ENCODE measurements around the gene HELZ2.
"Not testable (repeated sequence)": the region's sequence is repeated elsewhere in the genome, so short reads cannot be mapped to it uniquely, and the experiment has no call there.

The HELZ2 gene

GRCh38 chr20:63564036-63564810 is 9.8 kb downstream of the HELZ2 start:
- no peak for DNase-seq

GRCh38 chr20:63563225-63563935 is 10.7 kb downstream of the HELZ2 start:
- no peak for DNase-seq

GRCh38 chr20:63562461-63563224 is 11.4 kb downstream of the HELZ2 start:
- DNase-seq, result no peak

- no peak for DNase-seq
Measured at GRCh38 chr20:63561624-63562396, 12.2 kb downstream of the HELZ2 start.

GRCh38 chr20:63560856-63561609 is 13.0 kb downstream of the HELZ2 start:
- no peak for DNase-seq

- no peak for DNase-seq
Measured at GRCh38 chr20:63560333-63560805, 13.7 kb downstream of the HELZ2 start.

GRCh38 chr20:63559485-63560332 is 14.3 kb downstream of the HELZ2 start:
- DNase-seq, result not testable (repeated sequence)

- DNase-seq, result no peak
Measured at GRCh38 chr20:63558804-63559484, 15.1 kb downstream of the HELZ2 start.

GRCh38 chr20:63557481-63557891 is 16.6 kb downstream of the HELZ2 start:
- no peak for DNase-seq

GRCh38 chr20:63556873-63557478 is 17.1 kb downstream of the HELZ2 start:
- DNase-seq, result no peak

- DNase-seq, result no peak
Measured at GRCh38 chr20:63555661-63556381, 18.2 kb downstream of the HELZ2 start.

- no peak for DNase-seq
Measured at GRCh38 chr20:63554361-63555278, 19.4 kb downstream of the HELZ2 start.

- DNase-seq, result no peak
Measured at GRCh38 chr20:63553933-63554290, 20.1 kb downstream of the HELZ2 start, which contains the start of gene FNDC11. FNDC11 (plus strand) TSS chr20:63554159; CDS start chr20:63555664, 1,505 bp downstream.

GRCh38 chr20:63553251-63553932 is 20.6 kb downstream of the HELZ2 start:
- DNase-seq, result peak; percentile 25

- DNase-seq, result no peak
Measured at GRCh38 chr20:63552481-63553249, 21.4 kb downstream of the HELZ2 start.

GRCh38 chr20:63551068-63551467 is 23.0 kb downstream of the HELZ2 start:
- no peak for DNase-seq

Data from kidney glomerular epithelial cell (primary cell).